Endothelial cell of umbilical vein (primary cell): Measurements from ENCODE around the gene PLXNA4. TPM values are rescaled to one million over a fixed set of nuclear protein-coding genes. Genes with fewer than 3 reads are reported as not detected.

Experiments used
- BruUV-seq: library from RNA; stranded (reverse); fragments of 400-500 nt; replicated peaks from 2 replicates; lab custom pipeline; 2021; lab: Mats Ljungman, UMichigan
- CTCF ChIA-PET: fragments of 300-600, 350-600 bp; sonication (Branson Sonifier 250); formaldehyde crosslinking; loops from one replicate; lab custom pipeline; 2021; ENCODE audit warnings: antibody characterized with exemption, inconsistent platforms; lab: Charles Lee
- POLR2A ChIA-PET: fragments of 300-600, 350-600 bp; sonication (Branson Sonifier 250); formaldehyde crosslinking; loops from one replicate; lab custom pipeline; 2021; ENCODE audit warnings: antibody characterized with exemption, inconsistent platforms; lab: Charles Lee
- DNase-seq: peaks from one replicate; pipeline ENCODE4 v3.0.0-alpha.2; 2011; ENCODE audit warnings: low read depth, low spot score
- FAIRE-seq: peaks from 2 replicates; lab custom pipeline; 2011; peaks lifted over from hg19 to GRCh38; lab: Jason Lieb, UNC
- H2AFZ ChIP-seq: 2 replicates; pipeline ENCODE4 v1.6.0; 2012; ENCODE audit warnings: low read depth, low read length, control low read depth, inconsistent platforms
- H3K27ac ChIP-seq: 2 replicates; pipeline ENCODE4 v1.5.1; 2011; ENCODE audit warnings: low read depth, mild to moderate bottlenecking, control low read depth, low read length, moderate library complexity; ENCODE audit not compliant: insufficient read depth
- H3K27me3 ChIP-seq, 2 experiments: 2 replicates each; pipeline versions ENCODE4 v1.6.0 to v1.6.1; 2011; ENCODE audit warnings: low read length in 2 of 2, mixed read lengths in 1 of 2; ENCODE audit not compliant: control insufficient read depth in 2 of 2, insufficient read depth in 2 of 2
- H3K36me3 ChIP-seq, 2 experiments: 2 replicates in 1 of 2; 3 replicates in 1 of 2; pipeline ENCODE4 v1.5.1; 2011; ENCODE audit warnings: low read length in 2 of 2, mild to moderate bottlenecking in 1 of 2, moderate library complexity in 1 of 2; ENCODE audit not compliant: control insufficient read depth in 2 of 2, insufficient read depth in 2 of 2; ENCODE audit errors: extremely low read depth in 1 of 2
- H3K4me1 ChIP-seq: 3 replicates; pipeline ENCODE4 v1.5.1; 2011; ENCODE audit warnings: mild to moderate bottlenecking, low read length; ENCODE audit not compliant: control insufficient read depth, insufficient read depth; ENCODE audit errors: extremely low read depth
- H3K4me2 ChIP-seq: 2 replicates; pipeline ENCODE4 v1.6.1; 2011; ENCODE audit warnings: low read length, control low read depth, mixed read lengths; ENCODE audit not compliant: insufficient read depth
- H3K4me3 ChIP-seq, 3 experiments: fragments of 200-600 bp in 1 of 3; sonication (generic), shearing (Covaris generic) in 1 of 3; replicated peaks in 1 of 3; 2 replicates each; pipeline ENCODE4 v1.5.1; 2011 to 2016; ENCODE audit warnings: control low read depth in 3 of 3, low read length in 3 of 3, mild to moderate bottlenecking in 2 of 3, inconsistent platforms in 1 of 3, low read depth in 1 of 3, moderate library complexity in 1 of 3; ENCODE audit not compliant: insufficient read depth in 1 of 3
- H3K79me2 ChIP-seq: 2 replicates; pipeline ENCODE4 v1.6.0; 2012; ENCODE audit warnings: low read length, inconsistent platforms; ENCODE audit not compliant: control insufficient read depth, insufficient read depth
- H3K9ac ChIP-seq: replicated peaks from 2 replicates; pipeline ENCODE3; 2011; ENCODE audit warnings: low read length, control low read depth; ENCODE audit not compliant: insufficient read depth; ENCODE audit errors: extremely low read depth
- H3K9me1 ChIP-seq: replicated peaks from 3 replicates; pipeline ENCODE4 v1.6.0; 2011; ENCODE audit warnings: mild to moderate bottlenecking, low read length; ENCODE audit not compliant: control insufficient read depth, insufficient read depth; ENCODE audit errors: extremely low read depth
- H3K9me3 ChIP-seq: replicated peaks from 2 replicates; pipeline ENCODE4 v1.5.1; 2012; ENCODE audit warnings: low read length, inconsistent platforms; ENCODE audit not compliant: control insufficient read depth, insufficient read depth
- H4K20me1 ChIP-seq: replicated peaks from 2 replicates; pipeline ENCODE3; 2011; ENCODE audit warnings: mild to moderate bottlenecking, low read length; ENCODE audit not compliant: control insufficient read depth, insufficient read depth; ENCODE audit errors: extremely low read depth
- CTCF ChIP-seq, 2 donors: IDR thresholded peaks; 1 replicate in 1 of 2; 2 replicates in 1 of 2; pipeline ENCODE4 v1.5.1; 2011; ENCODE audit warnings: low read length in 2 of 2, mild to moderate bottlenecking in 2 of 2, moderate library complexity in 2 of 2, control low read depth in 1 of 2, inconsistent platforms in 1 of 2, low read depth in 1 of 2; ENCODE audit not compliant: insufficient read depth in 1 of 2; ENCODE audit errors: extremely low read depth in 1 of 2
- EZH2 ChIP-seq: IDR thresholded peaks from 2 replicates; pipeline ENCODE4 v1.6.1; 2012; ENCODE audit warnings: borderline replicate concordance, low read depth, mild to moderate bottlenecking, moderate library complexity, low read length, inconsistent platforms; ENCODE audit not compliant: severe bottlenecking
- FOS ChIP-seq: IDR thresholded peaks from 2 replicates; pipeline ENCODE4 v1.6.1; 2011; ENCODE audit warnings: mild to moderate bottlenecking, low read length, moderate library complexity, borderline replicate concordance; ENCODE audit not compliant: insufficient read depth
- GATA2 ChIP-seq: IDR thresholded peaks from 2 replicates; pipeline ENCODE4 v1.7.0; 2011; ENCODE audit warnings: low read depth, mild to moderate bottlenecking, moderate library complexity, mixed read lengths, low read length; ENCODE audit not compliant: insufficient read length, insufficient read depth
- JUN ChIP-seq: IDR thresholded peaks from 2 replicates; pipeline ENCODE4 v1.6.1; 2011; ENCODE audit warnings: borderline replicate concordance, low read depth; ENCODE audit not compliant: insufficient read length, insufficient read depth
- MYC ChIP-seq: IDR thresholded peaks from one replicate; pipeline ENCODE4 v1.6.1; 2011; ENCODE audit warnings: mild to moderate bottlenecking, low read depth, low read length
- POLR2A ChIP-seq: IDR thresholded peaks from 2 replicates; pipeline ENCODE4 v1.6.1; 2012; ENCODE audit warnings: low read depth, mild to moderate bottlenecking, control low read depth, low read length
- POLR2AphosphoS5 ChIP-seq: IDR thresholded peaks from 2 replicates; pipeline ENCODE4 v1.6.1; 2012; ENCODE audit warnings: low read depth, mild to moderate bottlenecking, control low read depth, low read length, moderate library complexity; ENCODE audit not compliant: insufficient read depth
- dilution Hi-C: fragments of 300-500 bp; cut with MboI; formaldehyde crosslinking; loops from one replicate; pipeline ENCODE4 v1.15.0; 2019; ENCODE audit warnings: low sequenced_read_pairs; ENCODE audit not compliant: extremely low pct_ligation_motif_present
- intact Hi-C: fragments of 100-400 bp; cut with micrococcal nuclease; formaldehyde crosslinking; loops from one replicate; pipeline ENCODE4 v1.10.0; 2022
- polyA plus RNA-seq, 4 experiments: library from polyadenylated mRNA; depleted of rRNA in 3 of 4; stranded (reverse) in 3 of 4; unstranded in 1 of 4; fragments of >200 nt; gene quantifications; 2 replicates each; pipeline versions ENCODE4 v1.2.1 to v1.2.3, GENCODE V29; 2011 to 2012; ENCODE audit warnings: missing spikeins in 1 of 4
- total RNA-seq: library from RNA; stranded (reverse); gene quantifications from 2 replicates; pipeline ENCODE4 v1.2.3, GENCODE V29; 2021
- TF ChIP-seq, protein P1 (sequence below): IDR thresholded peaks from 2 replicates; pipeline ENCODE4 v1.6.1; 2011; ENCODE audit not compliant: insufficient read depth, insufficient read length

PLXNA4 gene
- total and polyA plus RNA-seq, 2 donors (not counting 3 experiments of a cell fraction or from before 2014, with no cell fraction given) = 12.1 to 20.4 TPM

- DNase-seq (no peak), FAIRE-seq (no peak)
- peaks cover 2 to 8% of the 10 kb centered on the region in 2 experiments for H3K27me3 ChIP-seq
- intact Hi-C loops = no loop called here
- no TSS peak for BruUV-seq
- H3K36me3 ChIP-seq = no peaks in the 10 kb centered on the region
- dilution Hi-C loops = no loop called here
- no peaks in the 10 kb centered on the region for H3K9me3 ChIP-seq
- TF ChIP-seq JUN (no peak), GATA2 (no peak)
- H3K4me3 ChIP-seq = no peak overlapping the region
- ChIA-PET CTCF (no interaction called here), POLR2A (no interaction called here)
- no peak overlapping the region for H3K27ac ChIP-seq
- H3K4me2 ChIP-seq = no peak overlapping the region
- no peaks in the 10 kb centered on the region for H4K20me1 ChIP-seq
- no peaks in the 10 kb centered on the region for H3K79me2 ChIP-seq
- H2AFZ ChIP-seq = no peak overlapping the region
- no peaks in the 10 kb centered on the region for H3K4me1 ChIP-seq
- H3K9ac ChIP-seq = no peak overlapping the region
- H3K9me1 ChIP-seq = no peaks in the 10 kb centered on the region
Observed at GRCh38 chr7:132100483-132100882, 475.8 kb downstream of the PLXNA4 start.

GRCh38 chr7:132099163-132099562 lies 477.1 kb downstream of the PLXNA4 start:
- CTCF ChIA-PET = no interaction called here
- dilution Hi-C loops = no loop called here
- no peak for FAIRE-seq
- H3K79me2 ChIP-seq = no peaks in the 10 kb centered on the region
- H3K9ac ChIP-seq = no peak overlapping the region
- H4K20me1 ChIP-seq = no peaks in the 10 kb centered on the region
- no peaks in the 10 kb centered on the region for H3K9me3 ChIP-seq
- H3K4me3 ChIP-seq = no peak overlapping the region
- H3K9me1 ChIP-seq = no peaks in the 10 kb centered on the region
- BruUV-seq = no TSS peak
- POLR2A ChIA-PET = no interaction called here
- peaks cover 4 to 11% of the 10 kb centered on the region in 2 experiments for H3K27me3 ChIP-seq
- no peak for DNase-seq
- H3K36me3 ChIP-seq = no peaks in the 10 kb centered on the region
- TF ChIP-seq JUN (no peak), CTCF (IDR thresholded peaks at IDR 0.05; ENCODE audit: extremely low read depth in 1 of 2, insufficient read depth in 1 of 2, low read depth in 1 of 2, low read length in 2 of 2) (no peak), EZH2 (no peak), FOS (no peak), POLR2A (no peak), GATA2 (no peak), POLR2AphosphoS5 (no peak), MYC (no peak)
- TF ChIP-seq, protein P1, sequence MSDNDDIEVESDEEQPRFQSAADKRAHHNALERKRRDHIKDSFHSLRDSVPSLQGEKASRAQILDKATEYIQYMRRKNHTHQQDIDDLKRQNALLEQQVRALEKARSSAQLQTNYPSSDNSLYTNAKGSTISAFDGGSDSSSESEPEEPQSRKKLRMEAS = no peak
- H3K27ac ChIP-seq = no peak overlapping the region
- H2AFZ ChIP-seq = no peak overlapping the region
- no peaks in the 10 kb centered on the region for H3K4me1 ChIP-seq
- no peak overlapping the region for H3K4me2 ChIP-seq
- intact Hi-C loops = no loop called here
